Endothelial cell of umbilical vein (primary cell): ENCODE measurements around the gene CACNA1B. TPM values are rescaled to one million over a fixed set of nuclear protein-coding genes. Genes with fewer than 3 reads are reported as not detected.

ENCODE experiments used
- BruUV-seq: library from RNA; stranded (reverse); fragments of 400-500 nt; replicated peaks from 2 replicates; lab custom pipeline; 2021; lab: Mats Ljungman, UMichigan
- CTCF ChIA-PET: fragments of 300-600, 350-600 bp; sonication (Branson Sonifier 250); formaldehyde crosslinking; loops from one replicate; lab custom pipeline; 2021; ENCODE audit warnings: antibody characterized with exemption, inconsistent platforms; lab: Charles Lee
- POLR2A ChIA-PET: fragments of 300-600, 350-600 bp; sonication (Branson Sonifier 250); formaldehyde crosslinking; loops from one replicate; lab custom pipeline; 2021; ENCODE audit warnings: antibody characterized with exemption, inconsistent platforms; lab: Charles Lee
- DNase-seq: peaks from one replicate; pipeline ENCODE4 v3.0.0-alpha.2; 2011; ENCODE audit warnings: low read depth, low spot score
- FAIRE-seq: peaks from 2 replicates; lab custom pipeline; 2011; peaks lifted over from hg19 to GRCh38; lab: Jason Lieb, UNC
- H2AFZ ChIP-seq: 2 replicates; pipeline ENCODE4 v1.6.0; 2012; ENCODE audit warnings: low read depth, low read length, control low read depth, inconsistent platforms
- H3K27ac ChIP-seq: 2 replicates; pipeline ENCODE4 v1.5.1; 2011; ENCODE audit warnings: low read depth, mild to moderate bottlenecking, control low read depth, low read length, moderate library complexity; ENCODE audit not compliant: insufficient read depth
- H3K27me3 ChIP-seq, 2 experiments: 2 replicates each; pipeline versions ENCODE4 v1.6.0 to v1.6.1; 2011; ENCODE audit warnings: low read length in 2 of 2, mixed read lengths in 1 of 2; ENCODE audit not compliant: control insufficient read depth in 2 of 2, insufficient read depth in 2 of 2
- H3K36me3 ChIP-seq, 2 experiments: 2 replicates in 1 of 2; 3 replicates in 1 of 2; pipeline ENCODE4 v1.5.1; 2011; ENCODE audit warnings: low read length in 2 of 2, mild to moderate bottlenecking in 1 of 2, moderate library complexity in 1 of 2; ENCODE audit not compliant: control insufficient read depth in 2 of 2, insufficient read depth in 2 of 2; ENCODE audit errors: extremely low read depth in 1 of 2
- H3K4me1 ChIP-seq: 3 replicates; pipeline ENCODE4 v1.5.1; 2011; ENCODE audit warnings: mild to moderate bottlenecking, low read length; ENCODE audit not compliant: control insufficient read depth, insufficient read depth; ENCODE audit errors: extremely low read depth
- H3K4me2 ChIP-seq: 2 replicates; pipeline ENCODE4 v1.6.1; 2011; ENCODE audit warnings: low read length, control low read depth, mixed read lengths; ENCODE audit not compliant: insufficient read depth
- H3K4me3 ChIP-seq, 3 experiments: fragments of 200-600 bp in 1 of 3; sonication (generic), shearing (Covaris generic) in 1 of 3; replicated peaks in 1 of 3; 2 replicates each; pipeline ENCODE4 v1.5.1; 2011 to 2016; ENCODE audit warnings: control low read depth in 3 of 3, low read length in 3 of 3, mild to moderate bottlenecking in 2 of 3, inconsistent platforms in 1 of 3, low read depth in 1 of 3, moderate library complexity in 1 of 3; ENCODE audit not compliant: insufficient read depth in 1 of 3
- H3K79me2 ChIP-seq: 2 replicates; pipeline ENCODE4 v1.6.0; 2012; ENCODE audit warnings: low read length, inconsistent platforms; ENCODE audit not compliant: control insufficient read depth, insufficient read depth
- H3K9ac ChIP-seq: replicated peaks from 2 replicates; pipeline ENCODE3; 2011; ENCODE audit warnings: low read length, control low read depth; ENCODE audit not compliant: insufficient read depth; ENCODE audit errors: extremely low read depth
- H3K9me1 ChIP-seq: replicated peaks from 3 replicates; pipeline ENCODE4 v1.6.0; 2011; ENCODE audit warnings: mild to moderate bottlenecking, low read length; ENCODE audit not compliant: control insufficient read depth, insufficient read depth; ENCODE audit errors: extremely low read depth
- H3K9me3 ChIP-seq: replicated peaks from 2 replicates; pipeline ENCODE4 v1.5.1; 2012; ENCODE audit warnings: low read length, inconsistent platforms; ENCODE audit not compliant: control insufficient read depth, insufficient read depth
- H4K20me1 ChIP-seq: replicated peaks from 2 replicates; pipeline ENCODE3; 2011; ENCODE audit warnings: mild to moderate bottlenecking, low read length; ENCODE audit not compliant: control insufficient read depth, insufficient read depth; ENCODE audit errors: extremely low read depth
- MYC ChIP-seq: IDR thresholded peaks from one replicate; pipeline ENCODE4 v1.6.1; 2011; ENCODE audit warnings: mild to moderate bottlenecking, low read depth, low read length
- POLR2A ChIP-seq: IDR thresholded peaks from 2 replicates; pipeline ENCODE4 v1.6.1; 2012; ENCODE audit warnings: low read depth, mild to moderate bottlenecking, control low read depth, low read length
- POLR2AphosphoS5 ChIP-seq: IDR thresholded peaks from 2 replicates; pipeline ENCODE4 v1.6.1; 2012; ENCODE audit warnings: low read depth, mild to moderate bottlenecking, control low read depth, low read length, moderate library complexity; ENCODE audit not compliant: insufficient read depth
- dilution Hi-C: fragments of 300-500 bp; cut with MboI; formaldehyde crosslinking; loops from one replicate; pipeline ENCODE4 v1.15.0; 2019; ENCODE audit warnings: low sequenced_read_pairs; ENCODE audit not compliant: extremely low pct_ligation_motif_present
- intact Hi-C: fragments of 100-400 bp; cut with micrococcal nuclease; formaldehyde crosslinking; loops from one replicate; pipeline ENCODE4 v1.10.0; 2022
- polyA plus RNA-seq, 4 experiments: library from polyadenylated mRNA; depleted of rRNA in 3 of 4; stranded (reverse) in 3 of 4; unstranded in 1 of 4; fragments of >200 nt; gene quantifications; 2 replicates each; pipeline versions ENCODE4 v1.2.1 to v1.2.3, GENCODE V29; 2011 to 2012; ENCODE audit warnings: missing spikeins in 1 of 4
- total RNA-seq: library from RNA; stranded (reverse); gene quantifications from 2 replicates; pipeline ENCODE4 v1.2.3, GENCODE V29; 2021

Gene CACNA1B
- total and polyA plus RNA-seq, 2 donors (not counting 3 experiments of a cell fraction or from before 2014, with no cell fraction given): 0.11 to 0.41 TPM

DNA sequence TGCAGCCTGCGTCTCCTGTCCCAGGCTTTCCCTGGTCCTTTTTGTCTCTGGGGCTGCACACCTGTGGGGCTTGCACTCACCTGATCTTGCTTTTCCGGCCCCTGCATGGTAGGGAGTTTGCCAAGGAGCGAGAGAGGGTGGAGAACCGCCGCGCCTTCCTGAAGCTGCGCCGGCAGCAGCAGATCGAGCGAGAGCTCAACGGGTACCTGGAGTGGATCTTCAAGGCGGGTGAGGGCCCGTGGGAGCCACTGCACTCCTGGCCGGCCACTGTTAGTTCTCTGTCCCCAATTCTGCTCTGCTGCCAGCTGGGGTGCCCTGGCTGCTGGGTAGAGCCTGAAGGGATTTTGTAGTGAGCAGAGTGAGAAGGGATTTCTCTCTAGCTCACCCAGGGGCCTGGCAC, 78.0 kb downstream of the CACNA1B start:
- H3K9ac ChIP-seq: no peak overlapping the region
- no peaks in the 10 kb centered on the region for H3K36me3 ChIP-seq
- BruUV-seq: no TSS peak
- H3K9me1 ChIP-seq: no peaks in the 10 kb centered on the region
- ChIA-PET CTCF (no interaction called here), POLR2A (no interaction called here)
- FAIRE-seq: no peak
- H3K27me3 ChIP-seq: no peaks in the 10 kb centered on the region
- H3K4me2 ChIP-seq: no peak overlapping the region
- H4K20me1 ChIP-seq: no peaks in the 10 kb centered on the region
- no peaks in the 10 kb centered on the region for H3K79me2 ChIP-seq
- no peaks in the 10 kb centered on the region for H3K9me3 ChIP-seq
- no peak for TF ChIP-seq MYC
- dilution Hi-C loops: no loop called here
- H2AFZ ChIP-seq: no peak overlapping the region
- H3K27ac ChIP-seq: no peak overlapping the region
- intact Hi-C loops: no loop called here
- H3K4me3 ChIP-seq: no peak overlapping the region
- DNase-seq: no peak
- H3K4me1 ChIP-seq: no peaks in the 10 kb centered on the region

DNA sequence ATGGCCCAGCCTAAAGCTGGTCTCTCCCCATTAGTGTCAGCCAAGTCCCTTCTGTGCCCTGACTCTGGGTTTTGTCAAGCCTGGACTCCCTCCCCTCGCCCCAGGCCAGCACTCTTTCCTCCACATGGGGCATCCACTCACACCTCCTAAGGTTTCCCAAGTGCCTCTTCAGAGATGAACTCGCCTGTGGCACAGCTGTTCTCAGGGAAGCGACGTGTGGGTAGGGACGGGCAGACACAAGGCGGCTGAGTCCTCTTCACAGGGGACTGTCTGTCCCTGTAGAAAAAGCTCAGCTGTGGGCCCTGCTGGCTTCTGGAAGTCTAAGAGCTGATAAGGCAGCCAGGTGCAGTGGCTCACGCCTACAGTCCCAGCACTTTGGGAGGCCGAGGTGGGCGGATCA, 78.5 kb downstream of the CACNA1B start:
- dilution Hi-C loops: no loop called here
- Histone ChIP-seq H3K79me2 (no peaks in the 10 kb centered on the region), H3K9ac (no peak overlapping the region), H3K27ac (no peak overlapping the region), H3K9me3 (no peaks in the 10 kb centered on the region), H3K4me2 (no peak overlapping the region), H3K36me3 (no peaks in the 10 kb centered on the region), H4K20me1 (no peaks in the 10 kb centered on the region), H3K9me1 (no peaks in the 10 kb centered on the region), H2AFZ (no peak overlapping the region), H3K27me3 (no peaks in the 10 kb centered on the region), H3K4me1 (no peaks in the 10 kb centered on the region), H3K4me3 (no peak overlapping the region)
- POLR2A ChIA-PET: no interaction called here
- no peak for FAIRE-seq
- intact Hi-C loops: no loop called here
- TF ChIP-seq POLR2AphosphoS5: no peak
- TF ChIP-seq POLR2A: no peak
- DNase-seq: no peak
- BruUV-seq: no TSS peak
- CTCF ChIA-PET: no interaction called here
